HG03457 (cell line): ENCODE results near the gene NINL.

Experiments
- ATAC-seq: cut with Tn5 transposase; IDR thresholded peaks from one replicate; pipeline ENCODE4 v1.9.1; 2021; ENCODE audit warnings: moderate number of reproducible peaks; ENCODE audit not compliant: unreplicated experiment

NINL gene

GRCh38 chr20:25439328-25439727 is 146.0 kb downstream of the NINL start:
- ATAC-seq, result no peak

- ATAC-seq, result no peak
Measured at GRCh38 chr20:25437153-25437581, 148.2 kb downstream of the NINL start.

- no peak for ATAC-seq
Measured at GRCh38 chr20:25424536-25424935, 160.8 kb downstream of the NINL start.

GRCh38 chr20:25422032-25422431 is 163.3 kb downstream of the NINL start:
- ATAC-seq, result no peak

- no peak for ATAC-seq
Measured at GRCh38 chr20:25421102-25421501, 164.2 kb downstream of the NINL start.

- no peak for ATAC-seq
Measured at GRCh38 chr20:25418776-25419175, 166.6 kb downstream of the NINL start.

GRCh38 chr20:25408890-25409289 is 176.4 kb downstream of the NINL start:
- ATAC-seq, result no peak

- ATAC-seq, result no peak
Measured at GRCh38 chr20:25408170-25408547, 177.2 kb downstream of the NINL start.

- ATAC-seq, result peak; percentile 77
Measured at GRCh38 chr20:25407311-25408169, 177.8 kb downstream of the NINL start, which contains the start of gene GINS1. TSS of gene GINS1 (plus strand) at chr20:25407673. CDS start at chr20:25407821, 148 bp downstream.
